ENCODE results near the gene TNK1. TPM values are rescaled to one million over a fixed set of nuclear protein-coding genes. Genes with fewer than 3 reads are reported as not detected.
A peak's percentile ranks its signal among the peaks of the same experiment; 100 is the strongest.

Gene TNK1
- total RNA-seq, 1 experiment from 2014 or later, result not detected

DNA sequence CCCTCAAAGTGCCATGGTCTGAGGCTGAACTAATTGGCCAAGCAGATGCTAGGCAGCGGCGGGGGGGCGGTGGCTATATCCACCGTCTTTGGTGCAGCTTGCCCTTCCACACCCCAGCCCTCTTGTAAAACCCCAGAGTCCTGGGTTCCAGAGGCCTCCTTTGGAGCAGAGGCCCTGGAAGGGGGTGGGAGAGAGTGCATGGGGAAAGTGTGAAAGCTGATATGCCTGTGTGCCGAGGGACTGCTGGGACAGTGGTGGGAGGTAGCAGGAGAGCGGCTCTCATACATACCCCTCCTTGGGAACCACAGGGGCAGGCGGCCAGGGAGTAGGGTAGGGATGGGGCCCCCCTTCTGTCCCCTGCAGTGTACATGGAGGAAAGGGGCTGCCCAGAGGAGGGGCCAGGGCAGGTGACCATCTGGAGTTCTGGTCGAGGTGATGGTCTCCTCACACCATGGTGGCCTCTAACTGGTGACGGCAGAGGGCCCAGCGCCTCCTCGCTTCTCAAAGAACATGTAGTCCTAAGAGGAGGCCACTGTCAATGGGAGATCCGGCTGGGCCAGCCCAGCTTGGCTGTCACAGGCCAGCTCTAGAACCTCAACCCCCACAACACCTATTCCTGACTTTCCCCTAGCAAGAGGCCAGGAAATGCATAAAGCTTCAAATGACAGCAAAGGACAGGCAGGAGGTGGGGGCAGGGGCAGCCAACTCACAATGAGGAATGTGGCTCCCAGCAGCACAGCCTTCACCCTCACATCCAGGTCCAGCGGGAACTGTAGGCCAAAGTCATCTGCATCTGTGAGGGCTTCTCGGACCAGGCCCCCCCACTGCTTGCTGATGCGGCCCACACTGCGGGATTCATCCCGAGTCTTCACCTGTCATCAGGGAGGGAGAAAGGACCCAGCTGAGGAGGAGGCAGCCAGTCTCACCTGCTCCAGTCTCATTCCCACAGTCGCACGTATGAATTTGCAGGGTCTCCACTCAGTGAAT lies 9.3 kb downstream of the TNK1 start:
- DNase-seq (ENCODE audit: low read depth), result no peak

DNA sequence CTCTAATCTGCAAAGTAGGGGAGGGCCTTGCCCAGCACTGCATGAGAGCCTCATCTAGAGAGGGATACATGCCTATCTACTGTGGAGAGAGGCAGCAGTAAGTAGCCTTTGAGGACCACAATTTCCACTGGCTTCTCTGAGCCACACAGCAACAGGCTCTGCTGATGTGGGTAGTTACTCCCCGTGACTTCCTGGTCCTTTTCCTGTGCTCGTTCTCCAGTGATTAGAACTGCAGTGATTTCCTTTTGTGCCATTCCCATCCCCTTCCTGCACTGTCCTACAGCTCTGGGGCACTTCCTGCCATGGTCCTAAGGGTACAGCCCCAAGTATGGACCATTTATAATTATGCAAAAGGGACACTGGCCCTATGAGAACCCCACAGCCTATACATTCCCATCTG lies 10.4 kb downstream of the TNK1 start:
- no peak for DNase-seq (ENCODE audit: low read depth)

DNA sequence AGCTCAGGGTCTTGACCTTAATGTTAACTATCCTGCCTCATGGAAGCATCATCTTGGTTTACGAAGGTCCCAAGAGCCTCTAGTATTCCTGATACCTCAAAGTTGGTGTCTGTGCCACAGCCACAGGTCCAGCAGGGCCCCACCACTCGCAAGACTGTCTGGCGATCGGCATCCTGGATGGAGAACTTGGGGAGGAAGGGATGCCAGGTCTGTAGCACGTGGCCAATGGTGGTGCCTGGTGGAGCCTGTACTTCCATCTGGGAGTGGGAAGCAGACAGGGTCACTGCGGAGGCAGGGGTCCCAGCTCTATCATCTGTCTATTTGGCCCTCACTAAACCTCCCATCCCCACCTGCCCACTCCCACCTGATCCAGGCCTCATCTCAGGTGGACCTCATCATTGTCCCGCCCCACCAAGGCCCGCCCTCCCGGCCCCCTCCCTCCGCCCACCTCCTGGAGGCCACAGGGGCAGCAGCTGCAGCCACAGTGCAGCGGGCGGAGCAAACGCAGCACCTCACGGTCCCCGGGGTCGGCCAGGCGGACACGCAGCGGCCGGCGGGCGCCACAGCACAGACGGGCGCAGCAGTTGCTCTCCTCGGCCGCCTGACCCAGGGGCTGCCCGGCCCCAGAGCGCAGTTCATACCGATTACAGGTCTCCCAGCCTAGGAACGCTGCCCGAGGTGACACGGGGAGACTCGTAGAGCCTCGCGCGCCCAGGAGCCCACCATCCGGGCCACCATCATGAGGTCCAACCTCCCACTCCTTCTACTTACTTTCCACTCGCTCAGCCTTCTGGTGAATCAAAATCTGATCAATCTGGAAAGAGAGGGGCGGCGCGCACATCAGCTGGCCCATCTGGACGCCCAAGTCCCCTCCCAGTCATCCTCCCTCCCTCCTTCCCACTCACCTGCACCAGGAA lies 12.1 kb downstream of the TNK1 start:
- DNase-seq (ENCODE audit: low read depth), result no peak

DNA sequence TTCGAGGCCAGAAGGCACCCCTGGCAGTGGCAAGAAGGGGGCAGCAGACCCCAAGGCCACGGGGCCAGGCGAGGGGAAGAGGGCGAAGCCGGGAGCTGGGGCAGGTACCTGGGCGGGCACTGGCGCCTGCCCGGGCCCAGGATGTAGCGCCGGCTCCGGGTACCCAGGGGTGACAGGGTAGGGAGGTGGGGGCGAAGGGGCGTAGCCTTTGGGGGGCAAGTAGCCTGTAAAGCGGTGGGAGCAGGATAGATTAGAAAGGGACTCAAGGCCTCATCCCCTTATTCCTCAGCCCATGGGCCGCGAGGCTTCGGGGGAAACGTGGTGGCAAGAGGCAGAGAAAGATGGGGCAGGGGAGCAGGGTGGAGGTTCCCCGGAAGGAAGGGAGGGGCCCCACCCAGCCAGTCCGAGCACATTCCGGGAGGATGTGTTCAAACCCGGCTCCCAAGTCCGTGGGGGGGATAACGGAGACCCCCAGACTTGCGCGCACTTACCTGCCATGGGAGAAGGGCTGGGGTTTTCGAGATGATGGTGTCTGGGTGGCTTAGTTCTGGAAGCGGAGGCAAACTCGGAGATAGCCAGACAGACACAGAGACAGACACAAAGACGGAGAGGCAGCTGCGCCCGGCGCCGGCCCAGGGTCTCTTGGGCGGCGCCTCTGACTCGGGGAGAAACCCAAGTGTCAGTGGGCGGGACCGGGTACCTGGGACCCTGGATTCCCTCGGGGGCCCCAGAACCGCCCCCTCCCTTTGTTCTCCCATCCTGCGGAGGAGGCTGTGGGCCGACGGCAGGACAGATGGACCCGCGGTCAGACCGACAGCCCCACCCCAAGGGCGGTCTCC lies 12.9 kb downstream of the TNK1 start:
- peak; percentile 25 for DNase-seq (ENCODE audit: low read depth)

DNA sequence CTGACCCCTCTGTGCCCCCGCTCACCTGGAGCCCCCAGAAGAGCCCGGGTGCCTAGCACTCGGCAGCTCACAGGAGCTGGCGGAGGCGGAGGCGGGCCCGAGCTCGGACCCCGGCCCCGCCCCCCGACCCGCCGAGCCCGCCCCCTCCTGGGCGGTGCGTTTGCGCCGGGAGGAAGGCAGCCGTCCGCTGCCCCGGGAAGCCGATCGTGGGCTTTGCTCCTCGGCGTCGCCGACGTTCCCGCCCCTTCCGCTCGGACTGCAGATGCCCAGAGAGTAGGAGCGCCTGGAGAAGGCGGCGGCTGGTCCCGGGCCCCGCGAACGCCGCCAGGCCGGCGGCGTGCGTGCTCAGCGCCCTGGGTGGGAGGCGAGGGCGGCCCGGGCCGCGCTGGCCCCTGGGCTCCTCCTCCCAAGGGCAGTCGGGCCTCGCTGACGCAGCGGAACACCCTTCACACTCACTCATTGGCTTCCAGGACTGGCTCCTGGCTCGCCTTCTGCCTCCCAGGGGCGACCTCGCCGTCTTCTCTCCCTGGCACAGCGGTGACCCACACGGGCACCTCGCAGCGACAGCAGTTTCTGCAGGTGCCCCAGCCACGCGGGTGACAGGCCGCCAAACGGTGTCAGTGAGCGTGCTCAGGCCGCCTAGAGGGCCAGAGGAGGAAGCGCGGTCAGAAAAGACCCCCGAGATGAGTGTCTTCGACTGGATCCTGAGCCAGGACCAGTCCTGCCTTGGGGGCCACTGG lies 13.7 kb downstream of the TNK1 start, which contains the start of gene PLSCR3:
Gene PLSCR3, minus strand, starts transcription at position 74 of the 740 bp plus-strand sequence. CDS start 415 bp downstream, outside the sequence.
- peak; percentile 82 for DNase-seq (ENCODE audit: low read depth)

DNA sequence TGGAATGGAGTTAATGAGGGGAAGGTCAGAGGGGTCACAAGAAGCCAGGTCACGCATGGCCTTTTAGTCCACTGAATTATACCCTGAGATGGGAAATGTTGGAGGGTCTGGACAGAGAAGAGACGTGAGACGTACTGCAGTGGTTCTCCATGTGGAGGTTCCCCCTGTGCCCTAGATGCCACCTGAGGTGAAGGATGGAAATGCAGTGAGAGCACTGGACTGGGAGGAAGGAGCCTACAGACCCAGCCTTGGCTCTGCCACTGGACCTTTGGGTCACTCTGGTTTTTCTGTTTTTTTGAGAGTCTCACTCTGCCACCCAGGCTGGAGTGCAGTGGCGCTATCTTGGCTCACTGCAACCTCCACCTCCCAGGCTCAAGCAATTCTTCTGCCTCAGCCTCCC lies 15.3 kb downstream of the TNK1 start:
- DNase-seq (ENCODE audit: low read depth), result no peak

DNA sequence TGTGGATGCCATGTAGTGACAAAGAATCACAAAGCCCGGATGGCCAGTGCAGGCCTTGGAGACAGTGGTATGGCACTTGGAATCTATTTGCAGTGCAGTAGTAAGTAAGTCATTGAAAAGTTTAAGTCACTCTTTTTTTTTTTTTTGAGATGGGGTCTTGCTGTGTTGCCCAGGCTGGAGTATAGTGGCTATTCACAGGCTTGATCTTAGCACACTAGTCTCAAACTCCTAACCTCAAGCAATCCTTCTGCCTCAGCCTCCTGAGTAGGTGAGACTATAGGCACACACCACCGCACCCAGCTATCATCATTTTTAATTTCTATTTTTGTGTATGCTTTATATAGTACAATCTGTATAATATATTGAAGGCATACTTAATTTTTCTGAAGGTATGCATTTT lies 17.7 kb downstream of the TNK1 start:
- no peak for DNase-seq (ENCODE audit: low read depth)

DNA sequence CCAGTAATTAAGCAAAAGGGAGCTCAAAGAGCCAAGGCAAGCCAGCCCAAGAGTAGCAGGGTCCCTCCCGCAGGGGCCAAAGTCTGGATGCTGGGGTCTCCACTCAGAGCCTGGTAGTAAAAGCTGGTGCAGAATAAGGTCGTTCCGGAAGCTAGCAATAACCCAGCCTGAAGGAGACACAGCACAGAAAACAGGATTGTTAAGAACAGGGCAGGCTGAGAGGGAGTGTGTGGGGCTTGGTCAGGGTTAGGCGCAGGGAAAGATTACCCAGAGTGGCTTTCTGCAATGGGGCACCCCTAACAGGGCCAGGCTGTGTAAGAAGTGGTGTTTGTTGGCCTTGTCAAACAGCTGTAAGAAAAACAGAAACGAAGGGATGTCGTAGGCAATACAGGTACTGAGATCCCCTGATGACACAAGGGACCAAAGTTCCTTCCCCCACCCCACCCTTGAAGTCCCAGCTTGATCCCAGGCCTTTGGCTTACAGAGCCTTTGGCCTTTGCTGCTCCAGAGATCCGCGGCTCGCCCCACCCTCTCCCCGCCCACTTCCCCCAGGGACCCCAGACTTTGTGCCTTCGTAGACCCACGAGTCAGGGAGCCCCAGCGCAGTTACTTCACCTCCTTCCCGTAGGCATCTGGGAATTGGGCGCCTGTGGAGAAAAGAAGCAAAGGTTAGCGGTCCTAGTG lies 22.3 kb downstream of the TNK1 start:
- DNase-seq (ENCODE audit: low read depth), result no peak

DNA sequence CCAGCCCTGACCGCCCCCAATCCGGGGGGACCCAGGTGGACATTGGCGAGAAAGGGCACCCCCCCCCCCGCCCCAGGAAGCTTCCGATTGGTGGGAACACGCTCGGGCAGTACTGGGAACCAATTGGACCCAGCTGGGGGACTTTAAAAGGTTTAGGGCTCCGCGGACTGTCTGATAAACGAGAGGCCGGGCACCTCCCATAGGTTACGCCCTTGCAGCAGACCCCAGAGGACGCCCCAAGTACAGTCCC lies 22.8 kb downstream of the TNK1 start:
- DNase-seq (ENCODE audit: low read depth), result peak; percentile 75

DNA sequence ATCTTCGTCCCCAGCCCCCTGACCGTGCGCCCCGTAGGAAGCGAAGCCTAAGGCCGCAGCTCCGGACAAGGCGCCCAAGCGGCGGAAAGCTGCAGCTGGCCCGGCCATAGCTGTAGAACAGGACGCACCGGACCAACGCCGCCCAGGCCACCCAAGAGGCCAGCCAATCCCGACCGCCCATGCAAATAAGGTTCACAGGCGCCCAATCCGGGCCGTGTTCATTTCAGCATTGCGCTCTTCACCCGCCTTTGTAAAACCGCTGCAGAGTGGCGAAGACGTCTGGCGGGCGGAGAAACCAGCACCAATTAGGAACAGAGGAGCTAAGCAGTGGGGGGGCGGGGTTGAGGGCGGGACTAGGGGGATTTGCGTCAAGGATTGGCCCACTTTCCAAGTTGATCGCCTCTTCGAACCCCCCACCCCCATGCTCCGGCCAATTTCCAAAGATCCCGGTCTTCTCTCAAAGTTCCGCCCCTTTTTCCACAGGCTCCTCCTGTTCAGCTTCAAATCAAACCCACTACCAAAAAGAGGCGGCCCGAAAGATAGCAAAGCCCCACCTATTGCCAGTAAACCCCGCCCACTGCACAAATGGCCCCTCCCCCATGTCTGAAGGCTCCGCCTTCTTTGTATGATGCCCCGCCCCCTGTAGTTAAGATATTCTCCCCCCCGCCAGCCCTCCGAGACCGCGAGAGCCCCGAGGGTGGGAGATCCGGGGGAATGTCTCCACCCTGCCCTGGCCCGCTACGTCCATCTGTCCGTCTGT lies 23.3 kb downstream of the TNK1 start, which contains the start of gene TMEM256:
Gene TMEM256, minus strand, starts transcription at position 121 of the 760 bp plus-strand sequence. Its CDS starts 13 bp downstream, at position 108.
- peak; percentile 99 for DNase-seq (ENCODE audit: low read depth)

DNA sequence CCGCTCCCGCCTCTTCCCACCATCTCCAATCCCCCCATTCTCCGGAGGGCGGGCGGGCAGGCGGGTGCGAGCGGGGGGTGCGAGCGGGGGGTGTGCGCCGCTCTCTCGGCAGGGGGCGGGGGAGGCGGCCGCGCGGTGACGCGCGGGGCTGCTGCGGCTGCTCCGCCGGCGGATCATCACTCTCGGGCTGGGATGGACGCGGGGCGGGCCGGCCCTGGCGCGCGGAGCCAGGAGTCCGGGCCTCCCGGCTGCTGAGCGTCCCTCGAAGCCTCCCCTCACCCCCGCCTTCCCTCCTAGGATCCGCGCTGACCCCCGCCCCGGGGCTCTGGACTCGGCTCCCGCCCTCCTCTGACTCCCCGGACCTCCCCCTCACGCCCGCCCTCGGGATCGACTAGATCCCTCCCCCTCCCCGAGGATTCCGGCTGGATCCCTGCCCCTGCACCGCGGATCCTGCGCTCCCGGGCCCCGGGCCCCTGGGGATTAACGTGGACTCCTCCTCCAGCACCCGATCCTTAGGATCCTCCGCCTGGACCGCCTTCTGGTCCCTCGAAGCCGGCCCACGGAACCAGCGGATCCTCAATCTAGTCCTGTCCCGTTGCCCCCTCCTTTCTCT lies 24.0 kb downstream of the TNK1 start:
- DNase-seq (ENCODE audit: low read depth), result peak; percentile 28

DNA sequence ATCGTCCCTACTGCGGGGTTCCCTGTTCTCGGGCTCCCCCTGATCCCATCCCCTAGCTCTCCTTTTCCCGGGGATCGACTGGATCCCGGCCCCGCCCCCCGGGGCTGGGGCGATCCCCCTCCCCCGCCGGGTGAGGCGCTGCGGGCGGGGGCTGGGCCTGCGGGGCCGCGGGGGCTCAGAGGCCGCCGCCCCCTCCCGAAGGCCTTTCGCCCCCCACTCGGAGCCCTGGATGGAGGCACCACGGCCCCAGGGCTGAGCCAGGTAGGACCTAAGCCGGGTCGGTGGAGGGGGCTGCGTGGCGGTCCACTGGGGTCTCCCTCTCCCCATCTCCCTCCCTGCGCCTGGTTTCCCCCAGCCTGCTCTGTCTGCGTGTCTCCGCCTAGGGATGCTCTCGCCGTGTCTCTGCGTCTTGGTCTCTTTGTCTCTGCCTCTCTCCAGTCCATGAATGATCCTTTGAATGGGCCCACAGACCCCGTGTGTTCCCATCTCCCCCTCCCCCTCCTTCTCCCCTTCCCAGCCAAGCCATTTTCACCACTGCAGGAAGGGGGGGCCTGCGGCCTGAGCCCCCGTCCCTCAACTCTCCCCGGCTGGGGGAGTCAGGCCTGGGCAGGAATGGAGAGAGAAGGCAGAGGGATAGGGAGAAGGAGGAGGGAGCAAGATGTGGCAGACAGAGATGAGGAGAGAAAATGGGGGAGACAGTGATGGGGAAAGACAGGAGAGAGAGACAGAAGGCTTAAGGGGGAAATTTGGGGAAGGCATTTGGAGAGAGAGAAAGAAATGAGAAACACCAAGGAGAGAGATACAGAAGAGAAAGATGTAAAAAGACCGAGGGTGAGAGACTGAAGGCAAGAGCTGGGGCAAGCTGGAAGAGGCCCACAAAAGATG lies 24.7 kb downstream of the TNK1 start:
- no peak for DNase-seq (ENCODE audit: low read depth)

DNA sequence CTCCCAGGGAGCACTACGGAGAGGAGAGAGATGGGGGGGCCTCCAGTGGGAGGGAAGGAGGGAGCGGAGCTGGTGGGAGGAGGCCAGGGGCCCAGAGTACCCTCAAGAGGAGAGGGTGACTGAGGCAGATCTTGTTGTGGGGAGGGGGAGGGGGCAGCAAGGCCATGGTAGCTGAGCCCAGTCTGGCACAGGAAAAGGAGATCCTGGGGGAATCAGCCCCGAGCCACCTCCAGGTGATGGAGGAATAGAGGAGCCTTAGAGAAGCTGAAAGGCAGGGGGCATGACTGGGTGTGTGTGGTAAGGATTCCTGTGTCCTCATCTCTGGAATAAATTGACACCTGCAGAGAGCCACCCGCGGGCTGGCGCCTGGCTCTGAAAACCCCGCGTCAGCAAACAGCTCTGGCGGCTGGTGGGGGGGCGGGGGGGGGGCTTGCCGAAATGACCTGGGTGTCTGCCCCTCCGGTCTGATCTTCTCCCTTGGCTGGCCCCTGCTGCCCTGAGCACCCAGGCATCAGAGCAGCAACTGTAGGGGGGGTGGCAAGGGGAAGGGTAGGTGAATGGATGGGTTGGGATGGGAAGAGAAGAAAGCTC lies 25.4 kb downstream of the TNK1 start:
- no peak for DNase-seq (ENCODE audit: low read depth)

DNA sequence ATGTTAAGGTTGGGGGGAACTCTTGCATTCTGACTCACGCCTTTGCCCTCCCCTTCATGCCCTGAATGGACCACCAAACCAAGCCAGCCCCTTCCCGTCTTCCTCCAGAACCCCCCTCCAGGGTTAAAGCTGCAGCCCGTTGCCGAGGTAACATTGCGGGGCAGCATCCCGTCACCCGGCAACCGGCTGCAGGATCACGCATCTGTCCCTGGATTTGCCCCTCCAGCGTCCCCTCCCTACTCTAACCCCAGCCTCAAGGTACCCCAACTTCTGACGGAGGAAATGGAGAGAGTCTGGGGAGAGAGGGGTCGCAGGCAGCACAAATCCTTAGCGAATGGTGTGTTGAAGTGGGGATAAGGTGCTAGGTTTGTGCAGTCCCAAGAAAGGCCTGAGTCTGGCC lies 26.2 kb downstream of the TNK1 start:
- no peak for DNase-seq (ENCODE audit: low read depth)

DNA sequence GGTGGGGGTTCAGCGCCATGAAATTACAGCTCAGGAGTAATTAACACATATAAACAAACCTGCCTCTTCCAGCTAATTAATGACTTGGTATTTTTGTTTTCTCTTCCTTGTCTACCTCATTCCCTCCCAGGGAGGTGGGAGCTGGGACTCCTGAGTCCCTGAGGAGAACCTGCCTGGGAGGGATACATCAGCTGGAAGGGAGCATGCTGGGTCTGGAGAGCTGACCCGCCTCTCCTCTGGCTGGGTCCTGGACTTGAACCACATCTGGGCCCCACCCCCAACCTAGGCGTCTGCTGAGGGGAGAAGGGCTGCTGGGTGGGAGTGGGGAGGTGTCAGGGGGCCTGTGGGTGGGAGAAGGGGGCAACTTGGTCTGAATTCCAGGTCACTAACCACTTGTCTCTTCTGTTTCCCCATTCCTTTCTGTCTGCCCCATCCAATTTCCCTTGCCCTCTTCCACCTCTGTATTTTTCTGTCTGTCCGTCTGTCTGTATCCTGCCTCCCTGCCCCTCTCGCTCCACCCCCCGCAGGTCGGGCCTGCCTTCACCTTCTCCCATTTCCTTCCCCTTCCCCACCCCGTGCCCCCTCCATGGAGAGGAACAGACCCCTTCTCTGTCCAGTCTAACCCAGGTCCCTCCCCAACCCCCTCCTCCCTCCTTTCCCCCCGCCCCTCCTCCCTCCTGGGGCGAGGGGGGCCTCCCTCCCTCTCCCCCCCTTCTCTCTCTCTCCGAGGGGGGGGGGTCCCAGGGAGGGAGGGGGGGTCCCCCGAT lies 26.8 kb downstream of the TNK1 start, which contains the start of gene NLGN2:
Gene NLGN2, plus strand, starts transcription at position 361 of the 767 bp plus-strand sequence. CDS start 411 bp downstream, outside the sequence.
- no peak for DNase-seq (ENCODE audit: low read depth)

DNA sequence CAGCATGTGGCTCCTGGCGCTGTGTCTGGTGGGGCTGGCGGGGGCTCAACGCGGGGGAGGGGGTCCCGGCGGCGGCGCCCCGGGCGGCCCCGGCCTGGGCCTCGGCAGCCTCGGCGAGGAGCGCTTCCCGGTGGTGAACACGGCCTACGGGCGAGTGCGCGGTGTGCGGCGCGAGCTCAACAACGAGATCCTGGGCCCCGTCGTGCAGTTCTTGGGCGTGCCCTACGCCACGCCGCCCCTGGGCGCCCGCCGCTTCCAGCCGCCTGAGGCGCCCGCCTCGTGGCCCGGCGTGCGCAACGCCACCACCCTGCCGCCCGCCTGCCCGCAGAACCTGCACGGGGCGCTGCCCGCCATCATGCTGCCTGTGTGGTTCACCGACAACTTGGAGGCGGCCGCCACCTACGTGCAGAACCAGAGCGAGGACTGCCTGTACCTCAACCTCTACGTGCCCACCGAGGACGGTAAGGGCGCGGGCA lies 27.4 kb downstream of the TNK1 start:
- no peak for DNase-seq (ENCODE audit: low read depth)
